WTC11 (cell line): ENCODE measurements around the gene PHLPP1. TPM values are rescaled to one million over a fixed set of nuclear protein-coding genes. Genes with fewer than 3 reads are reported as not detected.
A peak's percentile ranks its signal among the peaks of the same experiment; 100 is the strongest.

Source experiments
- ATAC-seq: fragments of 200-7000 bp; cut with Tn5 transposase; 2 replicates; pipeline ENCODE4 v1.10.0; 2021; ENCODE audit warnings: mild to moderate bottlenecking, moderate library complexity
- CTCF ChIA-PET: fragments of 300-600 bp; sonication (Branson Sonifier 250); formaldehyde crosslinking; loops from one replicate; lab custom pipeline; 2021; ENCODE audit warnings: antibody characterized with exemption; lab: Charles Lee
- POLR2A ChIA-PET: fragments of 350-600 bp; sonication (Branson Sonifier 250); formaldehyde crosslinking; loops from one replicate; lab custom pipeline; 2021; ENCODE audit warnings: antibody characterized with exemption; lab: Charles Lee
- DNase-seq: peaks from one replicate; pipeline ENCODE4 v3.0.0; 2021; ENCODE audit warnings: low spot score
- H3K27ac Mint-ChIP-seq: 2 replicates; pipeline ENCODE4 v1.8.0; 2021; ENCODE audit warnings: mixed read lengths
- H3K27me3 Mint-ChIP-seq: 2 replicates; pipeline ENCODE4 v1.8.0; 2021; ENCODE audit warnings: low read depth, mild to moderate bottlenecking, moderate library complexity, mixed read lengths
- H3K36me3 Mint-ChIP-seq: 2 replicates; pipeline ENCODE4 v1.8.0; 2021; ENCODE audit warnings: mixed read lengths
- H3K4me1 Mint-ChIP-seq: 2 replicates; pipeline ENCODE4 v1.8.0; 2022; ENCODE audit warnings: mixed read lengths
- H3K4me3 Mint-ChIP-seq: 2 replicates; pipeline ENCODE4 v1.8.0; 2021; ENCODE audit warnings: mild to moderate bottlenecking, moderate library complexity, mixed read lengths
- H3K9me3 Mint-ChIP-seq: 2 replicates; pipeline ENCODE4 v1.8.0; 2021; ENCODE audit warnings: mixed read lengths
- CBFB ChIP-seq: sonication (generic); formaldehyde crosslinking; IDR thresholded peaks from 2 replicates; pipeline ENCODE4 v1.8.1; 2022; ENCODE audit warnings: mild to moderate bottlenecking, low read depth, missing genetic modification reagents
- ELF4 ChIP-seq: sonication (generic); formaldehyde crosslinking; IDR thresholded peaks from 2 replicates; pipeline ENCODE4 v1.8.1; 2022; ENCODE audit warnings: low read depth, mild to moderate bottlenecking, moderate library complexity, missing genetic modification reagents
- GTF2I ChIP-seq: fragments of 250-450 bp; sonication (Bioruptor Pico); conservative IDR thresholded peaks from 2 replicates; pipeline ENCODE4 v1.4.0; 2021; ENCODE audit warnings: mild to moderate bottlenecking
- MYBL2 ChIP-seq: sonication (generic); formaldehyde crosslinking; IDR thresholded peaks from 2 replicates; pipeline ENCODE4 v1.8.1; 2023; ENCODE audit warnings: mild to moderate bottlenecking, moderate library complexity, missing genetic modification reagents
- RORB ChIP-seq: fragments of 250-450 bp; sonication (Bioruptor Pico); IDR thresholded peaks from 2 replicates; pipeline ENCODE4 v1.9.0; 2021; ENCODE audit warnings: mild to moderate bottlenecking
- SOX15 ChIP-seq: fragments of 250-450 bp; sonication (Bioruptor Pico); IDR thresholded peaks from 2 replicates; pipeline ENCODE4 v1.9.0; 2021; ENCODE audit warnings: mild to moderate bottlenecking
- SP1 ChIP-seq: sonication (generic); formaldehyde crosslinking; conservative IDR thresholded peaks from 2 replicates; pipeline ENCODE4 v1.8.1; 2022; ENCODE audit warnings: missing genetic modification reagents
- TCF7 ChIP-seq: sonication (generic); formaldehyde crosslinking; IDR thresholded peaks from 2 replicates; pipeline ENCODE4 v1.8.0; 2022; ENCODE audit warnings: mild to moderate bottlenecking, low read depth, missing genetic modification reagents, moderate library complexity
- TP53 ChIP-seq: sonication (generic); formaldehyde crosslinking; IDR thresholded peaks from 2 replicates; pipeline ENCODE4 v1.8.1; 2023; ENCODE audit warnings: mild to moderate bottlenecking, missing genetic modification reagents
- ZBTB21 ChIP-seq: sonication (generic); formaldehyde crosslinking; IDR thresholded peaks from 2 replicates; pipeline ENCODE4 v1.8.1; 2023; ENCODE audit warnings: mild to moderate bottlenecking, missing genetic modification reagents, borderline replicate concordance
- ZNF219 ChIP-seq: sonication (generic); formaldehyde crosslinking; IDR thresholded peaks from 2 replicates; pipeline ENCODE4 v1.8.0; 2023; ENCODE audit warnings: missing genetic modification reagents, mild to moderate bottlenecking, borderline replicate concordance
- ZNF317 ChIP-seq: sonication (generic); formaldehyde crosslinking; IDR thresholded peaks from 2 replicates; pipeline ENCODE4 v1.8.1; 2023; ENCODE audit warnings: low read depth, mild to moderate bottlenecking, moderate library complexity, missing genetic modification reagents, borderline replicate concordance
- ZNF416 ChIP-seq: fragments of 250-450 bp; sonication (Bioruptor Pico); IDR thresholded peaks from 2 replicates; pipeline ENCODE4 v1.9.0; 2021; ENCODE audit warnings: mild to moderate bottlenecking, inconsistent platforms
- total RNA-seq: library from RNA; stranded (reverse); gene quantifications from 3 replicates; pipeline ENCODE4 v1.2.3, GENCODE V29; 2021
- TF ChIP-seq, protein P1 (sequence below): sonication (generic); formaldehyde crosslinking; IDR thresholded peaks from 2 replicates; pipeline ENCODE4 v1.8.0; 2022; ENCODE audit warnings: missing genetic modification reagents
- TF ChIP-seq, protein P2 (sequence below): sonication (generic); formaldehyde crosslinking; IDR thresholded peaks from 2 replicates; pipeline ENCODE4 v1.8.1; 2023; ENCODE audit warnings: mild to moderate bottlenecking, moderate library complexity, missing genetic modification reagents
- TF ChIP-seq, protein P3 (sequence below): sonication (generic); formaldehyde crosslinking; IDR thresholded peaks from 2 replicates; pipeline ENCODE4 v1.8.0; 2022; ENCODE audit warnings: mild to moderate bottlenecking, missing genetic modification reagents
- TF ChIP-seq, protein P4 (sequence below): sonication (generic); formaldehyde crosslinking; IDR thresholded peaks from 2 replicates; pipeline ENCODE4 v1.8.1; 2023; ENCODE audit warnings: mild to moderate bottlenecking, missing genetic modification reagents, moderate library complexity
- TF ChIP-seq, protein P5 (sequence below): sonication (generic); formaldehyde crosslinking; IDR thresholded peaks from 2 replicates; pipeline ENCODE4 v1.8.1; 2022; ENCODE audit warnings: low read depth, mild to moderate bottlenecking, moderate library complexity, missing genetic modification reagents, borderline replicate concordance
- TF ChIP-seq, protein P6 (sequence below): sonication (generic); formaldehyde crosslinking; IDR thresholded peaks from 2 replicates; pipeline ENCODE4 v1.8.1; 2023; ENCODE audit warnings: mild to moderate bottlenecking, missing genetic modification reagents, moderate library complexity
- TF ChIP-seq, protein P7 (sequence below): sonication (generic); formaldehyde crosslinking; IDR thresholded peaks from 2 replicates; pipeline ENCODE4 v1.8.1; 2022; ENCODE audit warnings: low read depth, missing genetic modification reagents, borderline replicate concordance

The PHLPP1 gene
- total RNA-seq, 1 experiment from 2014 or later, result 52.0 TPM

DNA sequence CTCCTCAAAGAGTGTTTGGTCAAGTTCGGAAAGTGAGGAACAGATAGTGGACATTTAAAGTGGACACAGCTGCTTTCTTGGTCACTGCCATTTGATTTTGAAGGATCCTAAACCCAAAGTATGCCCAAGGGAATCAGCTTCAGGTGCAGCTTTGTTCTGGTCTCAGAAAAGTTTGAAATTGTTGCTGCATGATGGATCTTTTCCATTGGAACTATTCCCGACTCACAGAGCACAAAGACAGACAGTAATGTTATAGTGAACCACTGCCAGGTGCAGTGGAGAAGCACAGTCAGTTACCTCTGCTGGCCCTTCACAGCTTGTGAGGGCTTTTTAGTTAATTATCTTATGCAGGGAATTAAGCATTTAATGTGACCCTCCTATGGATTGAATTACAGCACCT lies 301.7 kb downstream of the PHLPP1 start:
- H3K9me3 Mint-ChIP-seq, result peaks cover 13% of the 10 kb centered on the region
- no peak overlapping the region for H3K4me3 Mint-ChIP-seq
- H3K36me3 Mint-ChIP-seq, result peaks cover 5% of the 10 kb centered on the region
- H3K4me1 Mint-ChIP-seq, result peaks cover 4% of the 10 kb centered on the region
- peaks cover under 1% of the 10 kb centered on the region; the same call in 1 of the 2 replicates for H3K27me3 Mint-ChIP-seq
- POLR2A ChIA-PET, result no interaction called here
- CTCF ChIA-PET, result interaction anchor here (0.8 to 2.5 kb wide), 14 partner anchors 10 to 422 kb away, joined by 3 to 21 read pairs (median 6); no protein-coding TSS in a partner anchor
- no peak overlapping the region for H3K27ac Mint-ChIP-seq
- ATAC-seq, result no peak
- no peak for TF ChIP-seq ZNF416
- no peak for TF ChIP-seq ZNF317
- DNase-seq, result no peak

DNA sequence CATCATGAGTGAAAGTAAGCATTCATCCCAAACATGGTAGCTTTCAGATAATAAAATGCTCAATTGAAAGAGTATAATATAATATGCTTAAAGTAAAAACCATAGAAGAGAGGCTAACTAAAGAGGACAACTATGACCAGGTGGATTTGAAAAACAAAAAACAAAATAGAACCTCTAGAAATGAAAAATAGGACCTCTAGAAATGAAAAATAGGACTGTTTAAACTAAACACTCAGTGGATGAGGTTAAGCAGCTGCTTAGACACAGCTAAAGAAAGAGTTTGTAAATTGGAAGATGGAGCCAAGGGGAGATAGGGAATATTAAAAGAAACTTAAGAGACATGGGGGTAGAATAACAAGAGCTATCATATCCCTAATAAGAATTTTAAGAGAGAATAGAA lies 302.6 kb downstream of the PHLPP1 start:
- CTCF ChIA-PET, result interaction anchor here (0.6 to 2.5 kb wide), 3 partner anchors 11 to 304 kb away, joined by 3 to 7 read pairs (median 3); no protein-coding TSS in a partner anchor
- H3K27ac Mint-ChIP-seq, result no peak overlapping the region
- H3K4me3 Mint-ChIP-seq, result no peak overlapping the region
- TF ChIP-seq ZBTB21, result no peak
- no peak for TF ChIP-seq MYBL2 (CRISPR knock-in tag)
- TF ChIP-seq SOX15 (CRISPR knock-in tag), result no peak
- TF ChIP-seq CBFB (CRISPR knock-in tag), result no peak
- no peak for TF ChIP-seq TP53 (CRISPR knock-in tag)
- TF ChIP-seq SP1 (CRISPR knock-in tag), result no peak
- no peak for TF ChIP-seq TCF7 (CRISPR knock-in tag)
- TF ChIP-seq RORB, result no peak
- 0 out of 2 replicates have a peak, but pooled peaks have one; percentile 42 for TF ChIP-seq GTF2I (CRISPR knock-in tag)
- DNase-seq (no peak), ATAC-seq (no peak)
- H3K9me3 Mint-ChIP-seq, result peaks cover 13% of the 10 kb centered on the region
- POLR2A ChIA-PET, result no interaction called here
- peaks cover 5% of the 10 kb centered on the region for H3K36me3 Mint-ChIP-seq
- H3K4me1 Mint-ChIP-seq, result peaks cover 4% of the 10 kb centered on the region
- H3K27me3 Mint-ChIP-seq, result peaks cover 9% of the 10 kb centered on the region

DNA sequence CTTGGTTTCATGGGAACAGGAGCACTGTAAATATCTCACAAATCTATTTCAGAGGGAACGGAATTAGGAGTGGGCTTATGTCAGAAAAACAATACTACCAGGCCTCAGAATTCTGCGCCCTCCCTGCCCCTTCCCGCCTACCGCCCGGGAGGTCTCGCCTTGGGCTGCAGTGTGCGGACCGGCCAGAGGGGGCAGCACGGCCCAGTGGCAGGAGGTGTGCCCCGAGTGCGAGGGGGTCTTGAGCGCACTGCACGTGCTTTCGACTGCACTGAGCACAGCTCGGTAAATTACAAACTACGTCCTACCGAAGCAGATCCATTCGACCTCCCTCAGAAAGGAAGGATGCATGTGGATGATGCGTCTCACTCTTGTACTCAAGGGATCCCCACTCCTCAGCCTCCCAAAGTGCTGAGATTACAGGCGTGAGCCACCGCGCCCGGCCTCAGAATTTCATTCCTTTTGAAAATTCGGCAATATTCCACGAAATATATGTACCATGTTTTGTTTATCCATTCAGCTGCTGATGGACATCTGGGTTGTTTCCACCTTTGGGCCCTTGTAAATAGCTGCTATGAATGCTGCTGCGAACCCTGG lies 307.2 kb downstream of the PHLPP1 start:
- H3K9me3 Mint-ChIP-seq, result peaks cover 11% of the 10 kb centered on the region
- ATAC-seq (peak; percentile 91), DNase-seq (peak; percentile 83)
- H3K4me3 Mint-ChIP-seq, result no peak overlapping the region
- H3K27ac Mint-ChIP-seq, result no peak overlapping the region
- peaks cover 5% of the 10 kb centered on the region for H3K36me3 Mint-ChIP-seq
- POLR2A ChIA-PET, result no interaction called here
- H3K4me1 Mint-ChIP-seq, result peaks cover 4% of the 10 kb centered on the region
- CTCF ChIA-PET, result interaction anchor here (0.6 to 2.1 kb wide), 18 partner anchors 29 to 417 kb away, joined by 3 to 11 read pairs (median 3); partner anchors contain the start of gene BCL2
- H3K27me3 Mint-ChIP-seq, result peaks cover 17% of the 10 kb centered on the region
- TF ChIP-seq ELF4 (CRISPR knock-in tag) (no peak), ZNF219 (CRISPR knock-in tag) (no peak)
- TF ChIP-seq, protein P1, sequence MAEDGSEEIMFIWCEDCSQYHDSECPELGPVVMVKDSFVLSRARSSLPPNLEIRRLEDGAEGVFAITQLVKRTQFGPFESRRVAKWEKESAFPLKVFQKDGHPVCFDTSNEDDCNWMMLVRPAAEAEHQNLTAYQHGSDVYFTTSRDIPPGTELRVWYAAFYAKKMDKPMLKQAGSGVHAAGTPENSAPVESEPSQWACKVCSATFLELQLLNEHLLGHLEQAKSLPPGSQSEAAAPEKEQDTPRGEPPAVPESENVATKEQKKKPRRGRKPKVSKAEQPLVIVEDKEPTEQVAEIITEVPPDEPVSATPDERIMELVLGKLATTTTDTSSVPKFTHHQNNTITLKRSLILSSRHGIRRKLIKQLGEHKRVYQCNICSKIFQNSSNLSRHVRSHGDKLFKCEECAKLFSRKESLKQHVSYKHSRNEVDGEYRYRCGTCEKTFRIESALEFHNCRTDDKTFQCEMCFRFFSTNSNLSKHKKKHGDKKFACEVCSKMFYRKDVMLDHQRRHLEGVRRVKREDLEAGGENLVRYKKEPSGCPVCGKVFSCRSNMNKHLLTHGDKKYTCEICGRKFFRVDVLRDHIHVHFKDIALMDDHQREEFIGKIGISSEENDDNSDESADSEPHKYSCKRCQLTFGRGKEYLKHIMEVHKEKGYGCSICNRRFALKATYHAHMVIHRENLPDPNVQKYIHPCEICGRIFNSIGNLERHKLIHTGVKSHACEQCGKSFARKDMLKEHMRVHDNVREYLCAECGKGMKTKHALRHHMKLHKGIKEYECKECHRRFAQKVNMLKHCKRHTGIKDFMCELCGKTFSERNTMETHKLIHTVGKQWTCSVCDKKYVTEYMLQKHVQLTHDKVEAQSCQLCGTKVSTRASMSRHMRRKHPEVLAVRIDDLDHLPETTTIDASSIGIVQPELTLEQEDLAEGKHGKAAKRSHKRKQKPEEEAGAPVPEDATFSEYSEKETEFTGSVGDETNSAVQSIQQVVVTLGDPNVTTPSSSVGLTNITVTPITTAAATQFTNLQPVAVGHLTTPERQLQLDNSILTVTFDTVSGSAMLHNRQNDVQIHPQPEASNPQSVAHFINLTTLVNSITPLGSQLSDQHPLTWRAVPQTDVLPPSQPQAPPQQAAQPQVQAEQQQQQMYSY, result 0 out of 2 replicates have a peak, but pooled peaks have one; percentile 20
- TF ChIP-seq, protein P2, sequence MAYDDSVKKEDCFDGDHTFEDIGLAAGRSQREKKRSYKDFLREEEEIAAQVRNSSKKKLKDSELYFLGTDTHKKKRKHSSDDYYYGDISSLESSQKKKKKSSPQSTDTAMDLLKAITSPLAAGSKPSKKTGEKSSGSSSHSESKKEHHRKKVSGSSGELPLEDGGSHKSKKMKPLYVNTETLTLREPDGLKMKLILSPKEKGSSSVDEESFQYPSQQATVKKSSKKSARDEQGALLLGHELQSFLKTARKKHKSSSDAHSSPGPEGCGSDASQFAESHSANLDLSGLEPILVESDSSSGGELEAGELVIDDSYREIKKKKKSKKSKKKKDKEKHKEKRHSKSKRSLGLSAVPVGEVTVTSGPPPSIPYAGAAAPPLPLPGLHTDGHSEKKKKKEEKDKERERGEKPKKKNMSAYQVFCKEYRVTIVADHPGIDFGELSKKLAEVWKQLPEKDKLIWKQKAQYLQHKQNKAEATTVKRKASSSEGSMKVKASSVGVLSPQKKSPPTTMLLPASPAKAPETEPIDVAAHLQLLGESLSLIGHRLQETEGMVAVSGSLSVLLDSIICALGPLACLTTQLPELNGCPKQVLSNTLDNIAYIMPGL (CRISPR knock-in tag), result peak; percentile 69; the same call in 1 of the 2 replicates
- TF ChIP-seq, protein P3, sequence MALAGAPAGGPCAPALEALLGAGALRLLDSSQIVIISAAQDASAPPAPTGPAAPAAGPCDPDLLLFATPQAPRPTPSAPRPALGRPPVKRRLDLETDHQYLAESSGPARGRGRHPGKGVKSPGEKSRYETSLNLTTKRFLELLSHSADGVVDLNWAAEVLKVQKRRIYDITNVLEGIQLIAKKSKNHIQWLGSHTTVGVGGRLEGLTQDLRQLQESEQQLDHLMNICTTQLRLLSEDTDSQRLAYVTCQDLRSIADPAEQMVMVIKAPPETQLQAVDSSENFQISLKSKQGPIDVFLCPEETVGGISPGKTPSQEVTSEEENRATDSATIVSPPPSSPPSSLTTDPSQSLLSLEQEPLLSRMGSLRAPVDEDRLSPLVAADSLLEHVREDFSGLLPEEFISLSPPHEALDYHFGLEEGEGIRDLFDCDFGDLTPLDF (CRISPR knock-in tag), result 0 out of 2 replicates have a peak, but pooled peaks have one; percentile 72
- TF ChIP-seq, protein P4, sequence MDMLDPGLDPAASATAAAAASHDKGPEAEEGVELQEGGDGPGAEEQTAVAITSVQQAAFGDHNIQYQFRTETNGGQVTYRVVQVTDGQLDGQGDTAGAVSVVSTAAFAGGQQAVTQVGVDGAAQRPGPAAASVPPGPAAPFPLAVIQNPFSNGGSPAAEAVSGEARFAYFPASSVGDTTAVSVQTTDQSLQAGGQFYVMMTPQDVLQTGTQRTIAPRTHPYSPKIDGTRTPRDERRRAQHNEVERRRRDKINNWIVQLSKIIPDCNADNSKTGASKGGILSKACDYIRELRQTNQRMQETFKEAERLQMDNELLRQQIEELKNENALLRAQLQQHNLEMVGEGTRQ (CRISPR knock-in tag), result peak; percentile 25; the same call in 1 of the 2 replicates
- TF ChIP-seq, protein P5, sequence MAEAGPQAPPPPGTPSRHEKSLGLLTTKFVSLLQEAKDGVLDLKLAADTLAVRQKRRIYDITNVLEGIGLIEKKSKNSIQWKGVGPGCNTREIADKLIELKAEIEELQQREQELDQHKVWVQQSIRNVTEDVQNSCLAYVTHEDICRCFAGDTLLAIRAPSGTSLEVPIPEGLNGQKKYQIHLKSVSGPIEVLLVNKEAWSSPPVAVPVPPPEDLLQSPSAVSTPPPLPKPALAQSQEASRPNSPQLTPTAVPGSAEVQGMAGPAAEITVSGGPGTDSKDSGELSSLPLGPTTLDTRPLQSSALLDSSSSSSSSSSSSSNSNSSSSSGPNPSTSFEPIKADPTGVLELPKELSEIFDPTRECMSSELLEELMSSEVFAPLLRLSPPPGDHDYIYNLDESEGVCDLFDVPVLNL (CRISPR knock-in tag), result 0 out of 2 replicates have a peak, but pooled peaks have one; percentile 26
- TF ChIP-seq, protein P6, sequence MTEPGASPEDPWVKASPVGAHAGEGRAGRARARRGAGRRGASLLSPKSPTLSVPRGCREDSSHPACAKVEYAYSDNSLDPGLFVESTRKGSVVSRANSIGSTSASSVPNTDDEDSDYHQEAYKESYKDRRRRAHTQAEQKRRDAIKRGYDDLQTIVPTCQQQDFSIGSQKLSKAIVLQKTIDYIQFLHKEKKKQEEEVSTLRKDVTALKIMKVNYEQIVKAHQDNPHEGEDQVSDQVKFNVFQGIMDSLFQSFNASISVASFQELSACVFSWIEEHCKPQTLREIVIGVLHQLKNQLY, result no peak
- TF ChIP-seq, protein P7, sequence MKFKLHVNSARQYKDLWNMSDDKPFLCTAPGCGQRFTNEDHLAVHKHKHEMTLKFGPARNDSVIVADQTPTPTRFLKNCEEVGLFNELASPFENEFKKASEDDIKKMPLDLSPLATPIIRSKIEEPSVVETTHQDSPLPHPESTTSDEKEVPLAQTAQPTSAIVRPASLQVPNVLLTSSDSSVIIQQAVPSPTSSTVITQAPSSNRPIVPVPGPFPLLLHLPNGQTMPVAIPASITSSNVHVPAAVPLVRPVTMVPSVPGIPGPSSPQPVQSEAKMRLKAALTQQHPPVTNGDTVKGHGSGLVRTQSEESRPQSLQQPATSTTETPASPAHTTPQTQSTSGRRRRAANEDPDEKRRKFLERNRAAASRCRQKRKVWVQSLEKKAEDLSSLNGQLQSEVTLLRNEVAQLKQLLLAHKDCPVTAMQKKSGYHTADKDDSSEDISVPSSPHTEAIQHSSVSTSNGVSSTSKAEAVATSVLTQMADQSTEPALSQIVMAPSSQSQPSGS (CRISPR knock-in tag), result peak; percentile 30; the same call in 1 of the 2 replicates
